HepG2 (cell line): ENCODE data around the gene TMEM237. TPM values are rescaled to one million over a fixed set of nuclear protein-coding genes. Genes with fewer than 3 reads are reported as not detected.

ENCODE experiments used
- ATAC-seq: fragments of 200-7000 bp; cut with Tn5 transposase; 3 replicates; pipeline ENCODE4 v1.9.1; 2020; ENCODE audit warnings: mild to moderate bottlenecking, moderate library complexity
- BruUV-seq: library from RNA; stranded (reverse); fragments of 400-500 nt; replicated peaks from 2 replicates; lab custom pipeline; 2021; lab: Mats Ljungman, UMichigan
- CTCF ChIA-PET: fragments of 300-600 bp; formaldehyde crosslinking; extraction: SDS; loops from one replicate; lab custom pipeline; 2021; ENCODE audit warnings: low total read pairs, inconsistent platforms, low intra/inter-chr PET ratio; lab: Yijun Ruan, JAX
- POLR2A ChIA-PET: fragments of 350-600 bp; sonication (Branson Sonifier 250); formaldehyde crosslinking; loops from one replicate; lab custom pipeline; 2020; ENCODE audit warnings: antibody characterized with exemption, inconsistent platforms; lab: Yijun Ruan, JAX
- DNase-seq: peaks from one replicate; pipeline ENCODE4 v3.0.0-alpha.2; 2015; ENCODE audit warnings: low spot score
- FAIRE-seq: peaks from 3 replicates; lab custom pipeline; 2011; peaks lifted over from hg19 to GRCh38; lab: Jason Lieb, UNC
- H2AFZ ChIP-seq: one replicate; pipeline ENCODE4 v1.6.1; 2011; ENCODE audit warnings: low read length, inconsistent platforms
- H3K27ac ChIP-seq: fragments of 300-600 bp; 3 replicates; pipeline ENCODE4 v1.8.0; 2011; ENCODE audit warnings: mixed run types, mild to moderate bottlenecking, mixed read lengths, low read length, inconsistent platforms; ENCODE audit not compliant: insufficient read depth; ENCODE audit errors: extremely low read length
- H3K27me3 ChIP-seq, 2 experiments: fragments of 200-600 bp in 1 of 2; 2 replicates in 1 of 2; 3 replicates in 1 of 2; pipeline versions ENCODE4 v1.6.0 to v1.8.0; 2011; ENCODE audit warnings: low read length in 2 of 2, mild to moderate bottlenecking in 2 of 2, moderate library complexity in 2 of 2, inconsistent platforms in 1 of 2; ENCODE audit not compliant: insufficient read depth in 2 of 2, control insufficient read depth in 1 of 2
- H3K36me3 ChIP-seq, 2 experiments: fragments of 200-600 bp in 1 of 2; replicated peaks in 1 of 2; 2 replicates in 1 of 2; 3 replicates in 1 of 2; pipeline versions ENCODE4 v1.5.1 to v1.8.0; 2011; ENCODE audit warnings: low read length in 2 of 2, inconsistent platforms in 1 of 2; ENCODE audit not compliant: insufficient read depth in 2 of 2, control insufficient read depth in 1 of 2
- H3K4me1 ChIP-seq: 2 replicates; pipeline ENCODE4 v1.5.1; 2012; ENCODE audit warnings: low read length, inconsistent platforms; ENCODE audit not compliant: insufficient read depth
- H3K4me2 ChIP-seq: 2 replicates; pipeline ENCODE4 v1.6.0; 2011; ENCODE audit warnings: low read depth, low read length, inconsistent platforms
- H3K4me3 ChIP-seq, 3 experiments: fragments of 200-600 bp in 1 of 3; sonication (generic), shearing (Covaris generic) in 1 of 3; replicated peaks in 1 of 3; 2 replicates each; pipeline ENCODE4 v1.5.1; 2011 to 2016; ENCODE audit warnings: low read length in 3 of 3, inconsistent platforms in 2 of 3, low read depth in 2 of 3, mild to moderate bottlenecking in 2 of 3, control low read depth in 1 of 3, mixed read lengths in 1 of 3; ENCODE audit not compliant: insufficient read depth in 1 of 3
- H3K79me2 ChIP-seq: one replicate; pipeline ENCODE4 v1.6.1; 2011; ENCODE audit warnings: low read length, inconsistent platforms; ENCODE audit not compliant: insufficient read depth
- H3K9ac ChIP-seq: 2 replicates; pipeline ENCODE4 v1.6.0; 2011; ENCODE audit warnings: mild to moderate bottlenecking, low read depth, low read length, inconsistent platforms; ENCODE audit not compliant: insufficient read depth
- H3K9me3 ChIP-seq: 2 replicates; pipeline ENCODE4 v1.5.1; 2012; ENCODE audit warnings: mild to moderate bottlenecking, low read length
- H4K20me1 ChIP-seq: 2 replicates; pipeline ENCODE4 v1.6.0; 2011; ENCODE audit warnings: inconsistent platforms, mild to moderate bottlenecking, low read length, moderate library complexity; ENCODE audit not compliant: insufficient read depth
- FOXK1 ChIP-seq: sonication (generic); formaldehyde crosslinking; IDR thresholded peaks from 2 replicates; pipeline ENCODE4 v1.4.0; 2020; ENCODE audit warnings: low read depth, missing genetic modification reagents, borderline replicate concordance
- FOXK2 ChIP-seq: fragments of 450-650 bp; IDR thresholded peaks from 2 replicates; pipeline ENCODE4 v1.6.1; 2016
- FOXM1 ChIP-seq: sonication (generic); formaldehyde crosslinking; IDR thresholded peaks from 2 replicates; pipeline ENCODE4 v1.5.0; 2020; ENCODE audit warnings: missing genetic modification reagents
- HES4 ChIP-seq: sonication (generic); formaldehyde crosslinking; IDR thresholded peaks from 2 replicates; pipeline ENCODE4 v1.9.0; 2021; ENCODE audit warnings: mild to moderate bottlenecking, missing genetic modification reagents, borderline replicate concordance
- KDM5B ChIP-seq: sonication (generic); formaldehyde crosslinking; IDR thresholded peaks from 2 replicates; pipeline ENCODE4 v1.4.0; 2020; ENCODE audit warnings: missing genetic modification reagents, mild to moderate bottlenecking, borderline replicate concordance
- RBAK ChIP-seq: sonication (generic); formaldehyde crosslinking; IDR thresholded peaks from 2 replicates; pipeline ENCODE4 v1.5.1; 2020; ENCODE audit warnings: mild to moderate bottlenecking, missing genetic modification reagents
- RXRB ChIP-seq: IDR thresholded peaks from 2 replicates; pipeline ENCODE4 v1.6.1; 2016; ENCODE audit warnings: borderline replicate concordance, missing genetic modification reagents, missing compliant biosample characterization
- ZNF260 ChIP-seq: sonication (generic); formaldehyde crosslinking; IDR thresholded peaks from 2 replicates; pipeline ENCODE4 v1.4.0; 2020; ENCODE audit warnings: missing genetic modification reagents, low read depth, mild to moderate bottlenecking, borderline replicate concordance
- ZNF567 ChIP-seq: sonication (generic); formaldehyde crosslinking; IDR thresholded peaks from 2 replicates; pipeline ENCODE4 v1.8.1; 2023; ENCODE audit warnings: mild to moderate bottlenecking, missing genetic modification reagents, borderline replicate concordance
- ZNF703 ChIP-seq: sonication (generic); formaldehyde crosslinking; IDR thresholded peaks from 2 replicates; pipeline ENCODE4 v1.5.1; 2020; ENCODE audit warnings: missing genetic modification reagents, mild to moderate bottlenecking, moderate library complexity, borderline replicate concordance
- ZNF772 ChIP-seq: sonication (generic); formaldehyde crosslinking; IDR thresholded peaks from 2 replicates; pipeline ENCODE4 v1.5.0; 2020; ENCODE audit warnings: mild to moderate bottlenecking, missing genetic modification reagents
- ZSCAN21 ChIP-seq: sonication (generic); formaldehyde crosslinking; IDR thresholded peaks from 2 replicates; pipeline ENCODE4 v1.8.0; 2022; ENCODE audit warnings: mild to moderate bottlenecking, missing genetic modification reagents, moderate library complexity, borderline replicate concordance
- WGBS: methylation state at CpG from one replicate; pipeline ENCODE4 v1.1.6; 2017; ENCODE audit warnings: low lambda C conversion rate; 5-methylcytosine and 5-hydroxymethylcytosine counted together
- in situ Hi-C: cut with HindIII; loops from 2 replicates; pipeline ENCODE4 v1.10.0; 2017; ENCODE audit warnings: low pct_unique_long_range_greater_than_20kb; ENCODE audit not compliant: extremely low pct_ligation_motif_present
- intact Hi-C: fragments of 100-400 bp; cut with micrococcal nuclease; formaldehyde crosslinking; loops from one replicate; pipeline ENCODE4 v1.10.0; 2022; ENCODE audit not compliant: unreplicated experiment
- polyA plus RNA-seq, 8 experiments: library from polyadenylated mRNA; depleted of rRNA in 3 of 8; stranded (reverse) in 7 of 8; unstranded in 1 of 8; fragments of >200 nt; fragmentation: Illumina TruSeq in 4 of 8; extraction: Trizol in 4 of 8; gene quantifications; 2 replicates each; pipeline versions ENCODE4 v1.2.1 to v1.2.3, GENCODE V29; 2011 to 2016; ENCODE audit warnings: low read depth in 4 of 8, missing spikeins in 1 of 8, mixed read lengths in 1 of 8; ENCODE audit not compliant: insufficient read depth in 1 of 8
- total RNA-seq, 5 experiments: library from RNA; depleted of rRNA; stranded (reverse); fragments of >200 nt; fragmentation: Illumina TruSeq; extraction: Trizol; gene quantifications; 2 replicates each; pipeline ENCODE4 v1.2.3, GENCODE V29; 2016; ENCODE audit warnings: low read depth in 1 of 5
- TF ChIP-seq, protein P1 (sequence below): sonication (generic); formaldehyde crosslinking; conservative IDR thresholded peaks from 2 replicates; pipeline ENCODE4 v1.5.0; 2020; ENCODE audit warnings: missing genetic modification reagents
- TF ChIP-seq, protein P2 (sequence below): sonication (generic); IDR thresholded peaks from 2 replicates; pipeline ENCODE4 v1.6.1; 2016; ENCODE audit warnings: low read depth, borderline replicate concordance
- TF ChIP-seq, protein P3 (sequence below): sonication (generic); formaldehyde crosslinking; IDR thresholded peaks from 2 replicates; pipeline ENCODE4 v1.5.0; 2020; ENCODE audit warnings: mild to moderate bottlenecking, missing genetic modification reagents, moderate library complexity

TMEM237 gene
- total and polyA plus RNA-seq, 2 of the 13 experiments (the other 11 are each of a cell fraction or from before 2014, with no cell fraction given) = 21.8 to 36.1 TPM

DNA sequence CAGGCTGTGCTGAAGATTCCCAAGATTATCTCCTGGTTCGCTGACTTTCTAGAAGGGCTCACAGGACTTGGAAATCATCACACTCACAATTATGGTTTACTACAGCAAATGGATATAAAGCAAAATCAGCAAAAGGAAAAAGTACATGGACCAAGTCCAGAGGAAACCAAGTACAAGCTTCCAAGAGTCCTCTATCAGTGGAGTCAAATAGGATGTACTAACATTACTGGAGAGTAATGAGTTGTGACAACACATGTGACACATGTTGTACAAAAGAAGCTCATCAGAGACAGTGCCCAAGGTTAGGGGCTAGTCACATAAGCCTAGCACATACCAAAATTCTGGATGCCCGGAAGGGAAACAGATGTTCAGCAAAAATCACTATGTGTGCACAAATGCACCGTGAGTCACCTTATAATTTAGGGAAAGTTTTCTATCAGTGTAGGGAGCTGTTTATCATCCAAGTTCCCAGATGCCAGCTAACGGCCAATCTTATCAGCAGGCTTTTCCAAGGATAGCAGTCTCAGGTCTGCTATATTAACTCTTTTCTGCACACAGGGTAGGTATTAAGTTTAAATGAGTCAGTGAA is 9.5 kb downstream of the TMEM237 start:
- POLR2A ChIA-PET = interaction anchor here (0.6 kb wide), 1 partner anchor 385 kb away, joined by 3 read pairs; no protein-coding TSS in a partner anchor
- H3K79me2 ChIP-seq = no peaks in the 10 kb centered on the region
- DNase-seq = no peak
- TF ChIP-seq FOXM1 (CRISPR knock-in tag) (no peak), ZSCAN21 (CRISPR knock-in tag) (no peak), FOXK1 (CRISPR knock-in tag) (no peak)
- TF ChIP-seq, protein P1, sequence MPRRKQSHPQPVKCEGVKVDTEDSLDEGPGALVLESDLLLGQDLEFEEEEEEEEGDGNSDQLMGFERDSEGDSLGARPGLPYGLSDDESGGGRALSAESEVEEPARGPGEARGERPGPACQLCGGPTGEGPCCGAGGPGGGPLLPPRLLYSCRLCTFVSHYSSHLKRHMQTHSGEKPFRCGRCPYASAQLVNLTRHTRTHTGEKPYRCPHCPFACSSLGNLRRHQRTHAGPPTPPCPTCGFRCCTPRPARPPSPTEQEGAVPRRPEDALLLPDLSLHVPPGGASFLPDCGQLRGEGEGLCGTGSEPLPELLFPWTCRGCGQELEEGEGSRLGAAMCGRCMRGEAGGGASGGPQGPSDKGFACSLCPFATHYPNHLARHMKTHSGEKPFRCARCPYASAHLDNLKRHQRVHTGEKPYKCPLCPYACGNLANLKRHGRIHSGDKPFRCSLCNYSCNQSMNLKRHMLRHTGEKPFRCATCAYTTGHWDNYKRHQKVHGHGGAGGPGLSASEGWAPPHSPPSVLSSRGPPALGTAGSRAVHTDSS (CRISPR knock-in tag) = no peak
- no peak overlapping the region for H3K4me3 ChIP-seq
- H2AFZ ChIP-seq = no peak overlapping the region
- H3K9me3 ChIP-seq = no peaks in the 10 kb centered on the region
- H3K4me2 ChIP-seq = no peak overlapping the region
- no TSS peak for BruUV-seq
- H3K27me3 ChIP-seq = no peaks in the 10 kb centered on the region
- intact Hi-C loops = no loop called here
- peaks cover 7 to 51% of the 10 kb centered on the region in 2 experiments for H3K36me3 ChIP-seq
- over 99% methylated on average over 4 of the region's 4 CpGs for WGBS
- FAIRE-seq = no peak
- H3K27ac ChIP-seq = no peak overlapping the region
- H3K4me1 ChIP-seq = no peaks in the 10 kb centered on the region
- no peaks in the 10 kb centered on the region for H4K20me1 ChIP-seq
- H3K9ac ChIP-seq = no peak overlapping the region
- in situ Hi-C loops = no loop called here
- CTCF ChIA-PET = no interaction called here
- ATAC-seq = no peak

DNA sequence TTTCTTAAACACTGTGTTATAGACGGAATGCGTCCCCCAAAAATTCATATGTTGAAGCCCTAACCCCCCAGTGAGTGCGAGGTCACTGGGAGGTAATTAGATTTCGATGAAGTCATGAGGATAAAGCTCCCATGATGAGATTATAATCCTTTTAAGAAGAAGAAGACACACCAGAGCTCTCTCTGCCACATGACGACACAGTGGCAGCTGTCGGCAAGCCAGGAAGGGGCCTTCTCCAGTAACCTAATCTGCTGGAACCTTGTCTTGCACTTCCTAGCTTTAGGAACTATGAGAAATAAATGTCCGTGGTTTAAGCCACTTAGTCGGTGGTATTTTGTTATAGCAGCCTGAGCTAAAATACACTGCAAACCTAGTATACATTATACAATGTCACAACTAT is 12.3 kb downstream of the TMEM237 start:
- in situ Hi-C loops (no loop called here), intact Hi-C loops (no loop called here)
- DNase-seq = no peak
- CTCF ChIA-PET = no interaction called here
- no peak for ATAC-seq
- no TSS peak for BruUV-seq
- Histone ChIP-seq H3K27ac (no peak overlapping the region), H3K27me3 (no peaks in the 10 kb centered on the region), H3K4me3 (no peak overlapping the region), H3K36me3 (peaks cover 8 to 46% of the 10 kb centered on the region in 2 experiments), H3K79me2 (no peaks in the 10 kb centered on the region), H2AFZ (no peak overlapping the region), H4K20me1 (no peaks in the 10 kb centered on the region), H3K9ac (no peak overlapping the region), H3K4me1 (no peaks in the 10 kb centered on the region), H3K9me3 (no peaks in the 10 kb centered on the region), H3K4me2 (no peak overlapping the region)
- FAIRE-seq = no peak
- WGBS = 97% methylated on average over 8 of the region's 8 CpGs
- POLR2A ChIA-PET = no interaction called here
- no peak for TF ChIP-seq RBAK
- TF ChIP-seq FOXK2 = no peak
- TF ChIP-seq ZNF703 = no peak
- no peak for TF ChIP-seq ZNF260 (CRISPR knock-in tag)
- TF ChIP-seq ZNF772 = no peak
- no peak for TF ChIP-seq ZNF567 (CRISPR knock-in tag)
- TF ChIP-seq RXRB (CRISPR knock-in tag) = no peak
- TF ChIP-seq, protein P2, sequence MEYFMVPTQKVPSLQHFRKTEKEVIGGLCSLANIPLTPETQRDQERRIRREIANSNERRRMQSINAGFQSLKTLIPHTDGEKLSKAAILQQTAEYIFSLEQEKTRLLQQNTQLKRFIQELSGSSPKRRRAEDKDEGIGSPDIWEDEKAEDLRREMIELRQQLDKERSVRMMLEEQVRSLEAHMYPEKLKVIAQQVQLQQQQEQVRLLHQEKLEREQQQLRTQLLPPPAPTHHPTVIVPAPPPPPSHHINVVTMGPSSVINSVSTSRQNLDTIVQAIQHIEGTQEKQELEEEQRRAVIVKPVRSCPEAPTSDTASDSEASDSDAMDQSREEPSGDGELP = no peak
- TF ChIP-seq, protein P3, sequence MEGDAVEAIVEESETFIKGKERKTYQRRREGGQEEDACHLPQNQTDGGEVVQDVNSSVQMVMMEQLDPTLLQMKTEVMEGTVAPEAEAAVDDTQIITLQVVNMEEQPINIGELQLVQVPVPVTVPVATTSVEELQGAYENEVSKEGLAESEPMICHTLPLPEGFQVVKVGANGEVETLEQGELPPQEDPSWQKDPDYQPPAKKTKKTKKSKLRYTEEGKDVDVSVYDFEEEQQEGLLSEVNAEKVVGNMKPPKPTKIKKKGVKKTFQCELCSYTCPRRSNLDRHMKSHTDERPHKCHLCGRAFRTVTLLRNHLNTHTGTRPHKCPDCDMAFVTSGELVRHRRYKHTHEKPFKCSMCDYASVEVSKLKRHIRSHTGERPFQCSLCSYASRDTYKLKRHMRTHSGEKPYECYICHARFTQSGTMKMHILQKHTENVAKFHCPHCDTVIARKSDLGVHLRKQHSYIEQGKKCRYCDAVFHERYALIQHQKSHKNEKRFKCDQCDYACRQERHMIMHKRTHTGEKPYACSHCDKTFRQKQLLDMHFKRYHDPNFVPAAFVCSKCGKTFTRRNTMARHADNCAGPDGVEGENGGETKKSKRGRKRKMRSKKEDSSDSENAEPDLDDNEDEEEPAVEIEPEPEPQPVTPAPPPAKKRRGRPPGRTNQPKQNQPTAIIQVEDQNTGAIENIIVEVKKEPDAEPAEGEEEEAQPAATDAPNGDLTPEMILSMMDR = no peak
- TF ChIP-seq HES4 (CRISPR knock-in tag) = no peak
- TF ChIP-seq KDM5B (CRISPR knock-in tag) = no peak
